Measurements from ENCODE around the gene RPS19.

Gene RPS19

DNA sequence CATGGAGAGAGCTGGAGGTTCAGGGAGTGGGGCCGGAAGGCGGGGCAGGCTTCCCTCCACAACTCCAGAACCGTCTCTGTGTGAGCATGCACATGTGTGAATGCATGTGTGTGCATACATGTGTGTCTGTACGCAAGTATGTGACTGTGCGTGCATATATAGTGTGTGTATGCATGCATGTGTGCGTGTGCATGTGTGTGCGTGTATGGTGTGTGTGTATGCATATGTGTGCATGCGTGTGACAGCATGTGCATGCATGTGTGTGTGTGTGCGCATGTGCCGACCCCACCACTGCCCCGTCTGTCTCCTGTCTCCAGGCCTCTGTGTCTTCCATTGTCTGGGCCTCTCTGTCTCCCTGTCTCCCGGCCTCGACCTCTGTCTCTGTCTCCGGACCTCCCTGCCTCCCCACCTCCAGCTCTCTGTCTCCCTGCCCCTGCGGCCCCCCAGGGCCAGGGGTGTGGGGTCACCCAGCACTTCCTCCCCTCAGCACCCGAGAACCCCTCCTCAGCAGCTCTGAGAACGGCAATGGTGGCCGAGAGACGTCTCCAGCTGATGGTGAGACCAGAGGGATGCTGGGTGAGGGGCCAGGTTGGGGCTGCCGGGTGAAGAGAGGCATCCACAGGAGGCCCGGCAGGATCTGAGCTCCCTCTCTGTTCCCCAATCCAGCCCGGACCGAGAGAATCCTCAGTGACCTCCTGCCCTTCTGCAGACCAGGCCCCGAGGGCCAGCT is 45.4 kb downstream of the RPS19 start:
- H3K27me3 ChIP-seq (replicated peaks; ENCODE audit: control insufficient read depth, insufficient read depth, low read length): no peaks in the 10 kb centered on the region
- no peak overlapping the region for H3K4me3 ChIP-seq (ENCODE audit: low read length)
- DNase-seq (ENCODE audit: low read depth): no peak
- no peak overlapping the region for H3K9ac ChIP-seq (ENCODE audit: low read length)
- H3K36me3 ChIP-seq (ENCODE audit: control insufficient read depth, insufficient read depth, low read length, severe bottlenecking): peaks cover 57% of the 10 kb centered on the region
- no peaks in the 10 kb centered on the region for H3K4me1 ChIP-seq (ENCODE audit: control insufficient read depth, insufficient read depth, low read length)
- no peaks in the 10 kb centered on the region for H3K9me3 ChIP-seq (ENCODE audit: control insufficient read depth, low read length)

GRCh38 chr19:41906271-41906670 is 46.2 kb downstream of the RPS19 start:
- Histone ChIP-seq H3K4me3 (ENCODE audit: low read length) (no peak overlapping the region), H3K4me1 (ENCODE audit: control insufficient read depth, insufficient read depth, low read length) (no peaks in the 10 kb centered on the region), H3K9ac (ENCODE audit: low read length) (no peak overlapping the region), H3K27me3 (replicated peaks; ENCODE audit: control insufficient read depth, insufficient read depth, low read length) (no peaks in the 10 kb centered on the region), H3K9me3 (ENCODE audit: control insufficient read depth, low read length) (no peaks in the 10 kb centered on the region), H3K36me3 (ENCODE audit: control insufficient read depth, insufficient read depth, low read length, severe bottlenecking) (peaks cover 55% of the 10 kb centered on the region)
- DNase-seq (ENCODE audit: low read depth): no peak

GRCh38 chr19:41906916-41907680 is 47.0 kb downstream of the RPS19 start:
- peaks cover 47% of the 10 kb centered on the region for H3K36me3 ChIP-seq (ENCODE audit: control insufficient read depth, insufficient read depth, low read length, severe bottlenecking)

DNA sequence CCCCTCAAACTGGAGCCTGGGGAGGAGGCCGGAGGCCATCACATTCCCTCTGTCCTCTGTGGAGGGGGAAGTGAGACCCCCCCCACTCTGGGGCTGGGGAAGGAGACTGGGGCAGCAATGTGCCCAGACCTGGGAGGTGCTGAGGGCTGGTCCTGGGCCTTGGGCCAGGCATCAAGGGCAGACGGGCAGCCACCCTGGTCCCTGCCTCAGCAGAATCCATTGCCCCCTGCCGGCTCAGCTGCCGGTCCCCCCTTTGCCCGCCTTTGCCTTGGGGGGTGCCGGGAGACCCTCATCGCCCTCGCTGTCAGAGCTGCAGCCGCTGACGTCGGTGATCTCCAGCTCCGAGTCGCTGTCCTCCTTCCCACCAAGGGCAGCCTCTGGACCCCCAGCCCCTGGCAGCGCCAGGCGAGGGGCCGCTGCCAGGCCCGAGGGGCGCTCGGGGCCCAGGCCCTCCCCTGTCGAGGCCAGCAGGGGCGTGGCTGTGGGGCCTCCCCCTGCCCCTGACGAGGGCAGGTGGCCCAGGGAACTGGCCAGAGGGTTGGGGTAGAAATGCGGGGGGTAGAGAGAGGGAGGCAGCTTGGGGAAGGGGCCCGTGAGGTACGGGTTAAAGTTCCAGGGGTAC is 48.0 kb downstream of the RPS19 start:
- Histone ChIP-seq H3K36me3 (ENCODE audit: control insufficient read depth, insufficient read depth, low read length, severe bottlenecking) (peaks cover 37% of the 10 kb centered on the region), H3K4me3 (ENCODE audit: low read length) (no peak overlapping the region), H3K27me3 (replicated peaks; ENCODE audit: control insufficient read depth, insufficient read depth, low read length) (peaks cover 9% of the 10 kb centered on the region), H3K4me1 (ENCODE audit: control insufficient read depth, insufficient read depth, low read length) (no peaks in the 10 kb centered on the region), H3K9ac (ENCODE audit: low read length) (no peak overlapping the region), H3K9me3 (ENCODE audit: control insufficient read depth, low read length) (no peaks in the 10 kb centered on the region)
- no peak for DNase-seq (ENCODE audit: low read depth)

More at GRCh38 chr19:41906916-41907680, 47.0 kb downstream of the RPS19 start:
- Histone ChIP-seq H3K9me3 (ENCODE audit: control insufficient read depth, low read length) (no peaks in the 10 kb centered on the region), H3K27me3 (replicated peaks; ENCODE audit: control insufficient read depth, insufficient read depth, low read length) (peaks cover 5% of the 10 kb centered on the region), H3K4me1 (ENCODE audit: control insufficient read depth, insufficient read depth, low read length) (no peaks in the 10 kb centered on the region), H3K9ac (ENCODE audit: low read length) (no peak overlapping the region), H3K4me3 (ENCODE audit: low read length) (no peak overlapping the region)
- DNase-seq (ENCODE audit: low read depth): no peak

DNA sequence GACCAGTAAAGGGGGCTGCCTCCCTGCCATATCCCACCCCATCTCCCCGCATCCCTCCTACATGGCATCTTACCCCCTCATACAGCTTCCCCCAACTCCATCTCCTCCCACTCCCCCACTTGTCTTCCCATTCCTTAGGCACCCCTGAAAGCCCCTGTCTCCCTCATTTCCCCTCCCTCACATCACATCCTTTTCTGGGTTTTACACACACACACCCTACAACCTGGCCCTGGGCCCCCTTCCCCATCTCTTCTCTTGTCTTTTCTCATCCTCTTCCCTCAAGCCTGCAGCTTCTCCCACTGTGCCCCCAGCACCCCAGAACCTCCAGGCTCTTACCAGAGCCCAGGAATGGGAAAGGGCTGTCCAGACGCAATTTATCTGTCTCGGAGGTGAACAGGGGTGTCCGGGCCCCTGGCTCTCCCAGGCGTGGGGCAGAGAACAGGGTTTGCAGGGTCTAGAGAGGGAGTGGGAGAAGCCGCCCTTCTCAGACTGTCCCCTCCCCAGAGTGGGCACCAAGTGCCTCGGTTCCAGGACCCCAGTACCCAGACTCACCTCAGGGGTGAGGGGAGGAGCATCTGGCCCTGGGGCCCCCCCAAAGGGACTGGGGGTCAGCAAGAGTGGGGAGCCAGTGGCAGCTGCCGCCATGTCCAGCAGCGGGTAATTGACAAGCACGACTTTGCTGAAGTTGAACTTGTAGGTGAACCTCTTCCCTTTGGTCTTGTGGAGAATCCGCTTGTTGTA is 48.8 kb downstream of the RPS19 start:
- Histone ChIP-seq H3K9ac (ENCODE audit: low read length) (no peak overlapping the region), H3K4me1 (ENCODE audit: control insufficient read depth, insufficient read depth, low read length) (no peaks in the 10 kb centered on the region), H3K36me3 (ENCODE audit: control insufficient read depth, insufficient read depth, low read length, severe bottlenecking) (peaks cover 29% of the 10 kb centered on the region), H3K9me3 (ENCODE audit: control insufficient read depth, low read length) (no peaks in the 10 kb centered on the region), H3K27me3 (replicated peaks; ENCODE audit: control insufficient read depth, insufficient read depth, low read length) (peaks cover 15% of the 10 kb centered on the region), H3K4me3 (ENCODE audit: low read length) (no peak overlapping the region)
- no peak for DNase-seq (ENCODE audit: low read depth)

GRCh38 chr19:41909706-41910105 is 49.7 kb downstream of the RPS19 start:
- H3K4me3 ChIP-seq (ENCODE audit: low read length): no peak overlapping the region
- no peak for DNase-seq (ENCODE audit: low read depth)
- H3K9ac ChIP-seq (ENCODE audit: low read length): no peak overlapping the region
- no peaks in the 10 kb centered on the region for H3K9me3 ChIP-seq (ENCODE audit: control insufficient read depth, low read length)
- peaks cover 21% of the 10 kb centered on the region for H3K36me3 ChIP-seq (ENCODE audit: control insufficient read depth, insufficient read depth, low read length, severe bottlenecking)
- H3K4me1 ChIP-seq (ENCODE audit: control insufficient read depth, insufficient read depth, low read length): no peaks in the 10 kb centered on the region
- peaks cover 21% of the 10 kb centered on the region for H3K27me3 ChIP-seq (replicated peaks; ENCODE audit: control insufficient read depth, insufficient read depth, low read length)

GRCh38 chr19:41910240-41910991 is 50.4 kb downstream of the RPS19 start:
- Histone ChIP-seq H3K4me1 (ENCODE audit: control insufficient read depth, insufficient read depth, low read length) (no peaks in the 10 kb centered on the region), H3K9ac (ENCODE audit: low read length) (no peak overlapping the region), H3K4me3 (ENCODE audit: low read length) (no peak overlapping the region), H3K27me3 (replicated peaks; ENCODE audit: control insufficient read depth, insufficient read depth, low read length) (peaks cover 24% of the 10 kb centered on the region), H3K9me3 (ENCODE audit: control insufficient read depth, low read length) (no peaks in the 10 kb centered on the region), H3K36me3 (ENCODE audit: control insufficient read depth, insufficient read depth, low read length, severe bottlenecking) (peaks cover 14% of the 10 kb centered on the region)
- no peak for DNase-seq (ENCODE audit: low read depth)

DNA sequence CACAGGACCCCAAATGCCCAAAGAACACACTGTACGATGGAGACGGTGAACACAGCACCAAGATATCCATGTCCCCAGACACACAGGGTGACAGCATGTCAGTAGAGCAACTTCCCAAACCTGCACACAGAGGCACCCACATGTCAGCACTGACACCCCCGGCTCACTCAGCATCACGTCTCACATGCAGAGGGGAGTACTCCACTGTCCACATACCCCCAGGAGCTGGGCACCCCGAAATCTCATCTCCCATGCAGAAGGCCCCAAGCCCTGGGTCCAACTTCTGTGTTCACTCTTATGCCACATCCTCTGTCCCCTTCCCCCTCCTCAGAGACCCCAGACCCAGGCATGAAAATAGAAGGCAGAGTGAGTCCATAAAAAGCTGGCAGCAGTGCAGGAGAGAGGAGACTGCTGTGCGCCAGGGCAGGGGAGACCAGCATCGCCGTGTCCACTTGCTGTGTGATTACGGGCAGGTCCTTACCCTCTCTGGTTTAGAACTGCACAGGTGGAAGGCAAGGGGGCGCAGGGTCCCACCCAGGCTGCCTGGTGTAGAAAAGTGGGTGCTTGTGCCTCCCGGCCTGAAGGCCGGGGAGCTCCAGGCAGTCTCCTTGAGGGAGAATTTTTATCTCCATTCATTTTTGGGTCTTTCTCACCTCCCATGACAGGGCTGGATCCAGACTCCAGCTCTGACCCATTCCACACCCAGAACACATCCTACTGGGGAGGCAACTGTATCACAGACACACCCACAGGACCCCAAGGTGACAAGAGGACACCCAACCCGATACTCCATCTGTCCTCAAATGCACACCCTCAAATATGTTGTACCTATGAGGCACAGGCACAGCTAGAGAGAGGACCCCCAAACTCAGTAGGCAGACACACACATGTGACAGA is 51.2 kb downstream of the RPS19 start:
- no peaks in the 10 kb centered on the region for H3K4me1 ChIP-seq (ENCODE audit: control insufficient read depth, insufficient read depth, low read length)
- peaks cover 30% of the 10 kb centered on the region for H3K27me3 ChIP-seq (replicated peaks; ENCODE audit: control insufficient read depth, insufficient read depth, low read length)
- peaks cover 7% of the 10 kb centered on the region for H3K36me3 ChIP-seq (ENCODE audit: control insufficient read depth, insufficient read depth, low read length, severe bottlenecking)
- DNase-seq (ENCODE audit: low read depth): no peak
- H3K4me3 ChIP-seq (ENCODE audit: low read length): no peak overlapping the region
- H3K9ac ChIP-seq (ENCODE audit: low read length): no peak overlapping the region
- no peaks in the 10 kb centered on the region for H3K9me3 ChIP-seq (ENCODE audit: control insufficient read depth, low read length)

DNA sequence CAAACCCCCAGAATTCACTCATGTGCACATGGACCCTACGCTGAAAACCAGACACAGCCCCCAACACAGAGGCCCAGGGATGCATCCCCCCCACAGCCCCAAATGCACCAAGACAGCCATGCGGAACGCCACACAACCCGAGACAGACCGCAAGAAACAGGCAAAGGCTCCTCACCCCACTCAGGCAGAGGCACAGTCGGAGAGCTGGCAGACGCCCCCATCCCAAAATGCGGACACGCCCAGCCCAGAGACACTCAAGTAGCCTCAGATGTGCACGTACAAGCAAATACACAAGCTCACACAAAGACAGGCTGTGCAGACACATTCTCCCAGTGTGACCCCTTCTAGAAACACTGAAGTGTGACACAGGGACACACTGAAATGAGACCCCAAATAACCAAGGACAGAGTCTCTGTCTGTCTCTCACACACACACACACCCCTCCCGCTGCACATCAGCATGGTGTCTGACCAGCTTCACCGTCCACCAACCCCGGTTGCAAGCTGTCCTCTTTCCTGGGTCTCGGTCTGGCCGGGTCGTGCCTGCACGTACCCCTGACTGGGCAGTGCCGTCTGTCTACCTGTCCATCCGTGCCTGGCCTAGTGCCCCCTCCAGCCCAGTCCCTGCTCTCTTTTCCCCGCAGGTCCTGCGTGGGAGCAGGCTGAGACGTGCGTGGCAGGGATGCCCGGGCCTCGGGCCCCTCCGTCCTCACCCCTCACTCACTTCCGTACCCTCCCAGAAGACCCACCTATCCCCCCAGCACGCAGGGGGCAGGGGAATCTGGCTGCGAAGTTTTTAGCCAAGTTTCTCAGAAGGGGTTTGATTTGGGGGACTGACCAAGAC is 52.1 kb downstream of the RPS19 start:
- Histone ChIP-seq H3K4me3 (ENCODE audit: low read length) (no peak overlapping the region), H3K27me3 (replicated peaks; ENCODE audit: control insufficient read depth, insufficient read depth, low read length) (peaks cover 39% of the 10 kb centered on the region)
- DNase-seq (ENCODE audit: low read depth): no peak

More for the DNA sequence above, 52.1 kb downstream of the RPS19 start:
- H3K4me1 ChIP-seq (ENCODE audit: control insufficient read depth, insufficient read depth, low read length): no peaks in the 10 kb centered on the region
- peaks cover 1% of the 10 kb centered on the region for H3K36me3 ChIP-seq (ENCODE audit: control insufficient read depth, insufficient read depth, low read length, severe bottlenecking)
- H3K9me3 ChIP-seq (ENCODE audit: control insufficient read depth, low read length): no peaks in the 10 kb centered on the region
- H3K9ac ChIP-seq (ENCODE audit: low read length): no peak overlapping the region

Measured in adipocyte (in vitro differentiated cells).